Stimulated activated memory B cell treated with anti-CD40 and anti-IgM and Interleukin-4, amounts not matched to agents 10 μg/mL and 1 μg/mL and 100 μg/mL, for 72 hours (primary cell): ENCODE data around the gene EIF4A3.

Source experiments
- ATAC-seq: fragments of 150-1000 bp; cut with Tn5 transposase; 2 replicates; pipeline ENCODE4 v1.10.0; 2021
- H3K27ac Mint-ChIP-seq: one replicate; pipeline ENCODE4 v1.8.0; 2022; ENCODE audit warnings: mild to moderate bottlenecking, mixed read lengths
- H3K27me3 Mint-ChIP-seq: one replicate; pipeline ENCODE4 v1.8.0; 2022; ENCODE audit warnings: mixed read lengths
- H3K36me3 Mint-ChIP-seq: one replicate; pipeline ENCODE4 v1.8.0; 2022; ENCODE audit warnings: mixed read lengths
- H3K4me1 Mint-ChIP-seq: one replicate; pipeline ENCODE4 v1.8.0; 2022; ENCODE audit warnings: mixed read lengths
- H3K4me3 Mint-ChIP-seq: one replicate; pipeline ENCODE4 v1.8.0; 2022; ENCODE audit warnings: mild to moderate bottlenecking, moderate library complexity, mixed read lengths
- H3K9me3 Mint-ChIP-seq: one replicate; pipeline ENCODE4 v1.8.0; 2022; ENCODE audit warnings: mixed read lengths

Gene EIF4A3

DNA sequence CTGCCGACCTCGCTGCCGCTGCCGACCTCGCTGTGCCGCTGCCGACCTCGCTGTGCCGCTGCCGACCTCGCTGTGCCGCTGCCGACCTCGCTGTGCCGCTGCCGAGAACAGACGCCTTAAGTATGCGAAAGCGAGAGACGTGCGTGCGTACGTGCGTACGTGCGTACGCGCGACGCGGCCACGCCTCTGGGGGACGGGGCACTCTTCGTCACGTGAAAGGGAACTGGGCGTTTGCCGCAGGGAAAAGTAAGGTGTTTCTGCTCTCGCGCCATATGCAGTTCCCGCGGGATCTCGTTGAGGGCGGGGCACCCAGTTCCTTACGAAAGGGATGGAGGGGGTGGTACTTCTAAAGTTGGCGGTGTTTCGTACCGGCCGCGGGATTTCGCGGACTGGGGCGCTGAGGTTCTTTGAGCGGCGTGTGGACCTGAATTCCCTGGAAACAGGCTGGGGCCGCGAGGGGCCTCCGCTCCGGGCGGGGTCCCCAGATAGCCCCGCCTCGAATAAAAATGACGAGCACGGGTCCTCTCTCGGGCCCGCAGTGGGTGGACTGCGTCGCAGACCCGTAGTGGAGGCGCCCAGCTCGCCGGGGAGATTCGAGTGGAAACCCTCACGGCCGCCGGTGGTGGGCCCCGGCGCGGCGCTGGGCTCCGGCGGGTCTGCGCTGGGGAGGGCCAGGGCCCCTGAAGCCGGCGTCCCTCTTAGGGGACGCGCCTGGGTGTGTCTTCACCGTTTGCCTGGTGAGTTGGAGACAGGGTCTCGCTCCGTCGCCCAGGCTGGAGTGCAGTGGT, at the start of gene EIF4A3:
TSS of gene EIF4A3 (minus strand) at position 94 of the 788 bp plus-strand sequence. CDS start 167 bp downstream, outside the sequence.
- Mint-ChIP-seq H3K4me3 (peak within 1 kb of the TSS; percentile 92), H3K27ac (peak within 1 kb of the TSS; percentile 92), H3K9me3 (no peaks in the 10 kb centered on the region), H3K36me3 (peaks cover 20% of the 10 kb centered on the region), H3K4me1 (peaks cover 36% of the 10 kb centered on the region), H3K27me3 (no peaks in the 10 kb centered on the region)
- peak; percentile 97 for ATAC-seq

DNA sequence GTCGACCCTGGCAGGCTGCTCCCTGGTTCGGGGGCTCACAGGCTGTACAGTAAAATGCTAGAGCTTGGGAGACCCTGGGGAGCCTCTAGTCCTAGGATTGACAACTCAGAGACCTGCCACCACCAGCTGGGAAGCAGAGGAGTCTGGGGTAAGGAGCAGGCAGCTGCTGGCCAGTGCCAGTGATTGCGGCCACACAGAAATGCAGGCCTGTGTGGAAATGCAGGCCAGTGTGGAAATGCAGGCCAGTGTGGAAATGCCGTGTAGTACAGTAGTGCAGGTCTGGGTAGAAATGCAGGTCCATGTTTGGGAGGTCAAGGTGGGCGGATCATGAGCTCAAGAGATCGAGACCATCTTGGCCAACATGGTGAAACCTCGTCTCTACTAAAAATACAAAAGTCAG, 49.7 kb upstream of the EIF4A3 start:
- Mint-ChIP-seq H3K9me3 (no peaks in the 10 kb centered on the region), H3K27me3 (peaks cover 43% of the 10 kb centered on the region), H3K27ac (no peak overlapping the region), H3K4me3 (no peak overlapping the region), H3K36me3 (no peaks in the 10 kb centered on the region), H3K4me1 (peaks cover 5% of the 10 kb centered on the region)
- no peak for ATAC-seq

- Mint-ChIP-seq H3K9me3 (no peaks in the 10 kb centered on the region), H3K36me3 (no peaks in the 10 kb centered on the region), H3K27me3 (peaks cover 51% of the 10 kb centered on the region), H3K27ac (no peak overlapping the region), H3K4me1 (peaks cover 5% of the 10 kb centered on the region), H3K4me3 (no peak overlapping the region)
- ATAC-seq: no peak
Measured at GRCh38 chr17:80195671-80196529, 49.0 kb upstream of the EIF4A3 start.

DNA sequence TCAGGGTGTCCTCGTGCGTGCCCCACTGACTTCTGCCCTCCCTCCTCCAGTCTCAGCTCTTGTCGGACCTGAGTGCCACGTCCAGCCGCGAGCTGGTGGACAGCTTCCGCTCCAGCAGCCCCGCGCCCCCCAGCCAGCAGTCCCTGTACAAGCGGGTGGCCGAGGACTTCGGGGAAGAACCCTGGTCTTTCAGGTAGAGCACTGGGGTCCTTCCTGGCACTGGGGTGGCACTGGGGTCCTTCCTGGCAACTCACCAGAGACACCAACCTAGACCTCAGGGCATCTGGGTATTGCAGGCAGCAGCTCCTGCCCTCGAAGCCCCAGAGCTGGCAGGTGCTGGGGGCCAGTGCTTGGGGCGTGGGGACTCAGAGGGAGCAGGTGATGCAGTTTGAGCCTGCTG, 48.2 kb upstream of the EIF4A3 start:
- H3K9me3 Mint-ChIP-seq: no peaks in the 10 kb centered on the region
- peaks cover 58% of the 10 kb centered on the region for H3K27me3 Mint-ChIP-seq

DNA sequence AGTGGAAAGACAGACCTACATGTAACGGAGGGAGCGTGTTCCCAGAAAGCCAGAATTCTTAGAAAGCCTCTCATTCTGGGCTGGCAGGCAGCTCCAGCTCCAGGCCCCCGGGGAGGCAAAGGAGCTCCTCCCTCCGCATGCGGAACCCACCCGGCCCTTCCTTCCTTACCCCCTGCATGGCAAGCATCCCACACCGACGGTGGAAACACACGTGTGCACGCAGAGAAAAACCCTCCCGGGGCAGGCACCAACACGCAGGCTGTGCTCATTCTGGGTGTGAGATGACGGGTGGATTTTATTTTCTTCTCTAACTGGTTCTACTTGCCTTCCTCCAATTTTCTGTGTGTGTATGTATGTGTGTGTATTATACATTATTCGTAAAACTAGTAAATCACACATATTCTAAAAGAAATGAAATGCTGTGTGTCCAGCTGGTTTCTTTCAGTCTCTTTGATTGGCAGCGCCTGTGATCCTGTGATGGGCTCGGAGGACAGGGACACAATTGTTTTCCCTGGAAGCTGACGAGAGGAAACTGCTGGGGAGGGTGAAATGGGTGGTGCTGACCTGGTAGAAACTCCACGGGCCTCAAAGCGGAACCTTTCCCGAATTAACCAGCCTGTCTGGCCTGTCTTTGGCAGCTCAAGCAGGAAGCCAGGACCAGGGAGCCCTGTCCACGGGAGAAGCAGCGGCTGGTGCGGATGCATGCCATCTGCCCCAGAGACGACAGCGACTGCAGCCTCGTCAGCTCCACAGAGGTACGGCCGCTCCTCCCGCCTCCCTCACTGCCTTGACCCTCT, 45.1 kb upstream of the EIF4A3 start:
- H3K27ac Mint-ChIP-seq: no peak overlapping the region
- H3K27me3 Mint-ChIP-seq: peaks cover 78% of the 10 kb centered on the region
- H3K4me1 Mint-ChIP-seq: peaks cover 5% of the 10 kb centered on the region
- no peak for ATAC-seq
- H3K4me3 Mint-ChIP-seq: no peak overlapping the region
- H3K9me3 Mint-ChIP-seq: no peaks in the 10 kb centered on the region
- H3K36me3 Mint-ChIP-seq: no peaks in the 10 kb centered on the region

More for the DNA sequence above, 48.2 kb upstream of the EIF4A3 start:
- no peak overlapping the region for H3K4me3 Mint-ChIP-seq
- H3K36me3 Mint-ChIP-seq: no peaks in the 10 kb centered on the region
- no peak for ATAC-seq
- peaks cover 5% of the 10 kb centered on the region for H3K4me1 Mint-ChIP-seq
- no peak overlapping the region for H3K27ac Mint-ChIP-seq

DNA sequence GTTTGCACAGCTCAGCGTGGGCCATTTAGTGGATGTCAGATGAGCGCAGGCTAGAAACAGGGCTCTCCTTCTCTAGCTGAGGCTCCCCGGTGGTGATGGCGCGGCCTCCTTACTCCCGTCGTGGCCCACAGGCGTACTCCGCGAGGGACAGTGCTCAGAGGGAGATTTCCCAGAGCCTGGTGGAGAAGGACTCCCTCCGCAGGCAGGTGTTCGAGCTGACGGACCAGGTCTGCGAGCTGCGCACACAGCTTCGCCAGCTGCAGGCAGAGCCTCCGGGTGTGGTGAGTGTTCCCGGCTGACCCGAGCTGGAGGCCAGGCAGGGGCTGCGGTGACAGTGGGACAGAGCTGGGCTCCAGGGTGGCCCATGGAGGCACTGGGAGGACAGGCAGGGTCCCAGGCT, 44.3 kb upstream of the EIF4A3 start:
- peaks cover 80% of the 10 kb centered on the region for H3K27me3 Mint-ChIP-seq
- H3K4me1 Mint-ChIP-seq: peaks cover 4% of the 10 kb centered on the region
- no peaks in the 10 kb centered on the region for H3K36me3 Mint-ChIP-seq
- no peak overlapping the region for H3K27ac Mint-ChIP-seq
- no peak overlapping the region for H3K4me3 Mint-ChIP-seq
- peak; percentile 21 for ATAC-seq
- no peaks in the 10 kb centered on the region for H3K9me3 Mint-ChIP-seq

- H3K4me1 Mint-ChIP-seq: no peaks in the 10 kb centered on the region
- ATAC-seq: no peak
- H3K4me3 Mint-ChIP-seq: no peak overlapping the region
- H3K9me3 Mint-ChIP-seq: no peaks in the 10 kb centered on the region
- H3K27me3 Mint-ChIP-seq: peaks cover 80% of the 10 kb centered on the region
- H3K27ac Mint-ChIP-seq: no peak overlapping the region
- H3K36me3 Mint-ChIP-seq: no peaks in the 10 kb centered on the region
Measured at GRCh38 chr17:80190716-80191115, 43.8 kb upstream of the EIF4A3 start.

GRCh38 chr17:80189611-80190010, 42.7 kb upstream of the EIF4A3 start:
- H3K4me1 Mint-ChIP-seq: no peaks in the 10 kb centered on the region
- no peak overlapping the region for H3K27ac Mint-ChIP-seq
- H3K36me3 Mint-ChIP-seq: no peaks in the 10 kb centered on the region
- peaks cover 78% of the 10 kb centered on the region for H3K27me3 Mint-ChIP-seq
- no peaks in the 10 kb centered on the region for H3K9me3 Mint-ChIP-seq
- no peak overlapping the region for H3K4me3 Mint-ChIP-seq
- no peak for ATAC-seq

GRCh38 chr17:80187515-80187941, 40.6 kb upstream of the EIF4A3 start:
- ATAC-seq: no peak
- peaks cover 65% of the 10 kb centered on the region for H3K27me3 Mint-ChIP-seq
- no peaks in the 10 kb centered on the region for H3K36me3 Mint-ChIP-seq
- H3K27ac Mint-ChIP-seq: no peak overlapping the region
- no peaks in the 10 kb centered on the region for H3K9me3 Mint-ChIP-seq
- no peaks in the 10 kb centered on the region for H3K4me1 Mint-ChIP-seq
- H3K4me3 Mint-ChIP-seq: no peak overlapping the region

DNA sequence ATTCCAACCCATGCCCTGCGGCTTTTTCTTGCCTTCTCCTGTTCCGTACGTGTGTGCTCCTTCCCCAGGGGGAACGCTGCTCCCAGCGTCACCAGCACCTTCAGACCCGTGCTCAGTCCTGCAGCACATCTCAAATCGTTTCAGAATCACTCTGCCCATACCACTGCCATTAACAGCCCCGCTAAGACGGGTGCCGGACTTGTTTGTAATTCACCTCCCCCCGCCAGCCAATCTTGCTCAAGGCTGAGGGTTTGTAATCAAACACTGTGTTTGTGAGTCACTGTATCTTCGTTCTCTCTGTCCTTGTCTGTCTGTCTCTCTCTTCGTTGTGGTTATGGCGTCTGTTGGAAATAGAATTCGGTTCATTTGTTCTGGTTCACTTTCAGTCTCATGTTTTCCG, 40.2 kb upstream of the EIF4A3 start:
- H3K9me3 Mint-ChIP-seq: no peaks in the 10 kb centered on the region
- H3K4me1 Mint-ChIP-seq: no peaks in the 10 kb centered on the region
- H3K27me3 Mint-ChIP-seq: peaks cover 65% of the 10 kb centered on the region
- ATAC-seq: no peak
- H3K4me3 Mint-ChIP-seq: no peak overlapping the region
- H3K27ac Mint-ChIP-seq: no peak overlapping the region
- H3K36me3 Mint-ChIP-seq: no peaks in the 10 kb centered on the region

DNA sequence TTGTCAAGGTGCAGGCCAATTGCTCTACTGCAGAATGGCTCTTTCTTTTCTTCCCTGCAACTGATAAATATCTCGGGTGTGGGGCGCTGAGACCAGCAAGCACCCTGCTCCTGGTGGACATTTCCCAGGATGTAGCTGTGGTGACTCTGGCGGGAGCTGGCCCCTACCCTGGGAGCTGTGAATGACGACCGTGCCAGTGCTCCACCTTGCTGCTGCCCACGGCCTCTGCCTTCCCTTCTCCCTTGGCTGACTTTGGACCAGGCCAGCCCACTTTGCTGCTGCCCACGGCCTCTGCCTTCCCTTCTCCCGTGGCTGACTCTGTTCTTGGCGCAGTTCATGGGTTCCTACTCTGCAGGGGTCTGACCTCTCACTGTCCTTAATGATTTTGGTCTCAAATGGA, 39.0 kb upstream of the EIF4A3 start:
- H3K4me1 Mint-ChIP-seq: no peaks in the 10 kb centered on the region
- no peaks in the 10 kb centered on the region for H3K36me3 Mint-ChIP-seq
- peaks cover 65% of the 10 kb centered on the region for H3K27me3 Mint-ChIP-seq
- no peak for ATAC-seq
- H3K4me3 Mint-ChIP-seq: no peak overlapping the region
- H3K27ac Mint-ChIP-seq: no peak overlapping the region
- H3K9me3 Mint-ChIP-seq: no peaks in the 10 kb centered on the region

GRCh38 chr17:80184423-80184714, 37.4 kb upstream of the EIF4A3 start:
- H3K27ac Mint-ChIP-seq: no peak overlapping the region
- no peak overlapping the region for H3K4me3 Mint-ChIP-seq
- H3K9me3 Mint-ChIP-seq: no peaks in the 10 kb centered on the region
- no peak for ATAC-seq
- H3K4me1 Mint-ChIP-seq: no peaks in the 10 kb centered on the region
- H3K36me3 Mint-ChIP-seq: no peaks in the 10 kb centered on the region
- peaks cover 57% of the 10 kb centered on the region for H3K27me3 Mint-ChIP-seq

DNA sequence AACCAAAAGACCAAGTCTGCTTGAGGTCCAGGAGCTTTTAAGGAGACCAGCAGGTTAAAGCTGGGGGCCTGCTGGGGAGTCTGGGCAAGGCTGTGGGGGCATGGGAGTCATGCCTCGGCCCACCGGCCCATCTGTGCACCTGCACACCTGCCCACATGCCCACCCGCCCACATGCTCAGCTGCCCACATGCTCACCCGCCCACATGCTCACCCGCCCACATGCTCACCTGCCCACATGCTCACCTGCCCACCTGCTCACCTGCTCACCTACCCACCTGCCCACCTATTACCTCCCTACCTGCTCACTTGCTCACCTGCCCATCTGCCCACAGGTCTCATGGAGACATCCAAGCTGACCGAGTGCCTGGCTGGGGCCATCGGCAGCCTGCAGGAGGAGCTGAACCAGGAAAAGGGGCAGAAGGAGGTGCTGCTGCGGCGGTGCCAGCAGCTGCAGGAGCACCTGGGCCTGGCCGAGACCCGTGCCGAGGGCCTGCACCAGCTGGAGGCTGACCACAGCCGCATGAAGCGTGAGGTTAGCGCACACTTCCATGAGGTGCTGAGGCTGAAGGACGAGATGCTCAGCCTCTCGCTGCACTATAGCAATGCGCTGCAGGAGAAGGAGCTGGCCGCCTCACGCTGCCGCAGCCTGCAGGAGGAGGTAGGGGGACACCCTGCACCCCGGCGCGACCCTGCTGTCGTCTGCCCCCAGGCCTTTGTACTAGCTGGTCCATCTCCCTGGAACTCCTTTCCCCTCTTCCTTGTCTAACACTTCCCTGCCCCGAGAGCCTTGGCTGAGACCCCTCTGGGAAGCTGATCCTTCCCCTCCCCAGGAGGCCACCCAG, 36.9 kb upstream of the EIF4A3 start:
- no peak for ATAC-seq
- no peaks in the 10 kb centered on the region for H3K9me3 Mint-ChIP-seq
- H3K4me1 Mint-ChIP-seq: no peaks in the 10 kb centered on the region
- no peak overlapping the region for H3K27ac Mint-ChIP-seq
- H3K4me3 Mint-ChIP-seq: no peak overlapping the region
- peaks cover 60% of the 10 kb centered on the region for H3K27me3 Mint-ChIP-seq
- no peaks in the 10 kb centered on the region for H3K36me3 Mint-ChIP-seq

DNA sequence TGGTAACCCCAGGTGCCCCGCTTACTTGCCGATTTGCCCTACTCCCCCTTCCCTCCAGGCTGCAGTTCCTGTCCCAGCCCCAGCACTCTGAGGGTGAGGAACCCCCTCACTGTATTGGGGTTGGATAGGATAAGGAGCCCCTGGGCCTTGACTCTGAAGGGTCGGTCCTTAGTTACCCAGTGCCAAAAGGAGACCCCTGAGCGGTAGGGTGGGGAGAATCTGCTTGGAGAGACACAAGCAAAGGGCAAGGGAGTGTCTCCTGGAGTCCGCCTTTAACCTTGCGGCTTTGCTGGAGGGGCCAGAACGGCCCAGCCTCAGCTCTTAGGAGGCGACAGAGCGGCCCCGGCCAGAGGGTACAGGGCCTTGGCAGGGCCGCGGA, 35.9 kb upstream of the EIF4A3 start:
- Mint-ChIP-seq H3K4me3 (no peak overlapping the region), H3K27me3 (peaks cover 65% of the 10 kb centered on the region), H3K36me3 (no peaks in the 10 kb centered on the region), H3K4me1 (no peaks in the 10 kb centered on the region), H3K27ac (no peak overlapping the region), H3K9me3 (no peaks in the 10 kb centered on the region)
- ATAC-seq: no peak
